Measurements from ENCODE around the gene LMF1.
"Not testable (repeated sequence)": the region's sequence is repeated elsewhere in the genome, so short reads cannot be mapped to it uniquely, and the experiment has no call there.

DNA sequence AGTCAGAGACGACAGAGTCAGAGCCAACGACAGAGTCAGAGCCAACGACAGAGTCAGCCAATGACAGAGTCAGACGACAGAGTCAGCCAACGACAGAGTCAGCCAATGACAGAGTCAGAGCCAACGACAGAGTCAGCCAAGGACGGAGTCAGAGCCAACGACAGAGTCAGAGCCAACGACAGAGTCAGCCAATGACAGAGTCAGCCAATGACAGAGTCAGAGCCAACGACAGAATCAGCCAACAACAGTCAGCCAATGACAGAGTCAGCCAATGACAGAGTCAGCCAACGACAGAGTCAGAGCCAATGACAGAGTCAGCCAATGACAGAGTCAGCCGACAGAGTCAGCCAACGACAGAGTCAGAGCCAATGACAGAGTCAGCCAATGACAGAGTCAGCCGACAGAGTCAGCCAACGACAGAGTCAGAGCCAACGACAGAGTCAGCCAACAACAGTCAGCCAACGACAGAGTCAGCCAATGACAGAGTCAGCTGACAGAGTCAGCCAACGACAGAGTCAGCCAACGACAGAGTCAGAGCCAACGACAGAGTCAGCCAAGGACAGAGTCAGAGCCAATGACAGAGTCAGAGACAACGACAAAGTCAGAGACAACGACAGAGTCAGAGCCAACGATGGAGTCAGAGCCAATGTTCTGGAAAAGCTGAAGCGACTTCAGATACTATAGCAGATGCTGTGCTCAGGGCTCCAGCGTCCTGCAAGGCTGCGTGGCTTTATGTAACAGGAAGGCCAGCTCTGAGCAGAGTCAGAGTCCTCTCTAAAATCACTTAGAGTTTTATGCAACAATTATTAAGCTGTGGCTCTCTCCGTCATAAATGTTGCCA is 19.8 kb downstream of the LMF1 start:
- not testable (repeated sequence) for TF ChIP-seq ZNF274 (IDR thresholded peaks at IDR 0.05; ENCODE audit: low read depth, low read length); YY1 (IDR thresholded peaks at IDR 0.05; ENCODE audit: insufficient read depth, insufficient read length); SUZ12 (IDR thresholded peaks at IDR 0.05; ENCODE audit: extremely low read depth, insufficient read depth, insufficient read length)
